HG03139 (cell line): ENCODE measurements around the gene NIPBL.

Experiments used
- ATAC-seq: cut with Tn5 transposase; IDR thresholded peaks from one replicate; pipeline ENCODE4 v1.9.1; 2021; ENCODE audit not compliant: unreplicated experiment

Gene NIPBL

DNA sequence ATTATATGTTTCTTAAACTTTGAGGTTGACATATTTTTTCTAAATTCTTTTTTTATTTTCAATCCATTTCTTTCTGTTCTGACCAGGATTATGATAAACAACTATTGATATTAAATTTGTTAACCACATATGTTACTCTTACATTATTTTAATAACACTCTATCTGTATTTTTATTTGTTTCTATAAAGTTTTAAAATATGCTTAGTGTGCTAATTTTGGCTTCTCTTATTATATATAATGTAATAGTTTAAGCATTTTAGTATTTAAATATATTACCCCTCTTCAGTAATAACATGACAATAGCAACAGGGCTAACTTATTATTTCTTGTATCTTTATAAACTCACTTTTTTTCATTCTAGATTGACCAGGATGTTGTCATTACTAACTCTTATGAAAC is 137.8 kb downstream of the NIPBL start:
- ATAC-seq = no peak

DNA sequence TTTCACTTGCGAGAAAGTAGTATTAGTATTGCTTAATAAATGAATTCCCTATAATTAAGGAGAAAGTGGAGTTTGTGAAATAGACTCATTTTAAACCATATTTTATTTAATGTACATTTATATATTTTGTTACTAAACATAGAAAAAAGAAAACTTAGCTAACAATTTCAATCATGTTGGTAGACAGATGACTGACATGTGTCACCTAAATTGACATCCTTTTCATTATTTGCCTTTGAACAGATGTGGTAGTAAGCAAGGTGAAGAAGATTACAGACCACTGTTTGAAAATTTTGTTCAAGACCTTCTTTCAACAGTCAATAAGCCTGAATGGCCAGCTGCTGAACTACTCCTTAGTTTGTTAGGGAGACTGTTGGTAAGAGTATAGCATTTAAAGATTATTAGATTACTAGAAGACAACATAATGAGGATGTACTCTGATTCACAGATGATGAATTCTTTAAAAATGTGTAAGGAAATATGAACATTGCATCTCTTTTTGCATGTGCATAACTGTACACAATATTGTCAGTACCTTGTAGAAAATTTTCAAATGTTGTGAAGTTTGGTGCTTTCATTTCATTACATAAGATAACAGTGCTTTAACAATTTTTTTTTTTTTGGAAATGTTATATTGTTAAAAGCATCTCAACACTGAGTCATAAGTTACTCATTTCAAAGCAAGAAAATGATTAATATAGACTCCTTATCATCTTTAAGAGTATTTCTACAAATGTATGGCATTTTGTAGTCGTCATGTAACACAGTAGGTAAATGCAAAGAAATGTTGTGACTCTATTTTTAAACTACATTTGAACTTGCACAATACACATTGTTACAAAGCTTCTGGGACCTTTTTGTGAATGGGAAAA is 139.5 kb downstream of the NIPBL start:
- ATAC-seq = no peak

DNA sequence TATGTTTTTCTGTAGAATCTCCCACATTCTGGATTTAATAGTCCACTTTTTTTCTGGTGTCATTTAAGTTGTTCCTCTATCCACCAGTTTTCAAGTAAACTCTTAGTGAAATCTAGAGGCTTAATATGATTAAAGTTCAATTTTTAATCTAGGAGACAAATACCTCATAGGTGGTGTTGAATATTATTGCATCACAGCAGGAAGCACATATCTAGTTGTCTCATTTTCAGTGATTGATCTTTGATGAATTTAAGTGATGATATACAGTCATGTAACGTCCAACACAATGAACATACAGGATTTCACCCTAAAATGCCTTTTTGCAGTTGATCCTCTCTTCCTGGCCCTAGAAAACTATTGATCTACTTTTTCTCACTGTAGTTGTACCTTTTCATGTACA is 152.3 kb downstream of the NIPBL start:
- ATAC-seq = no peak

DNA sequence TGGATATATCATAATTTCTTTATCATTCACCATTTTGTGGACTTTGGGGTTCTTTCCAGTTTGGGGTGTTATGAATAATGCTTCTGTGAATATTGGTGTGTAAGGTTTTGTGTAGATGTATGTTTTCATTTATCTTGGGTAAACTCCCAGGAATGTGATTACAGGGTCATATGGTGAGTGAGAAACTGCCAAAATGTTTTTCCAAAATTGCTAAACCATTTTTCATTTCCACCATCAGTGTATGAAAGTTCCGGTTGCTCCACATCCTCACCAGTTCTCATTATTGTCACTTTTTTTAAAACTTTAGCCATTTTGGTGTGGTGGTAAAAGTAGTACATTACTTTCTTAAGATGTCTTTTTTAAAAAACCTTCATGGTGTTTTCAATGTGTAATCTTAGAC is 152.9 kb downstream of the NIPBL start:
- no peak for ATAC-seq

DNA sequence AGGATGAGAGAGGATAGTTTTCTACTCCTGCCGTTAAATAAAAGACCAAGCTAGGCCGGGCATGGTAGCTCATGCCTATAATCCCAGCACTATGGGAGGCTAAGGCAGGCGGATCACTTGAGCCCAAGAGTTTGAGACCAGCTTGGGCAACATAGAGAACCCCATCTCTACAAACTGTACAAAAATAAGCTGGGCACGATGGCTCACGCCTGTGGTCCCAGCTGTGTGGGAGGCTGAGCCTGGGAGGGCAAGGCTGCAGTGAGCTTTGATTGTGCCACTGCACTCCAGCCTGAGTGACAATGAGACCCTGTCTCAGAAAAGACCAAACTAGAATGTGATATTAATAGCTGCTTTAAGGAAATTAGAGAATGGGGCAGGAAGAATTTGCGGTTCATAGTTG is 158.4 kb downstream of the NIPBL start:
- no peak for ATAC-seq

DNA sequence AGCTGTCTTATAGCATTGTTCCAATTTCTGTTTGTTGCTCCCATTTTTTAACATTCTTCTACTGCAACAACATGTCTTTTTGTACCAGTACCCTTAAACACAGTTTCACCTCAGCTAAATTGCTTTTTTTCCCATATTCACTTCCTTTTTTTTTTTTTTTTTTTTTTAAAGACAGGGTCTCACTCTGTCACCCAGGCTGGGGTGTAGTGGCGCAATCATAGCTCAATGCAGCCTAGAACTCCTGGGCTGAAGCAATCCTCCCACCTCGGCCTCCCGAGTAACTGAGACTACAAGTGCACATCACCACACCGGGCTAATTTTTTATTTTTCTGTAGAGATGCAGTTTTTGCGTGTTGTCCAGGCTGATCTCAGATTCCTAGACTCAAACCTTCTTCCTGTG is 161.3 kb downstream of the NIPBL start:
- no peak for ATAC-seq

DNA sequence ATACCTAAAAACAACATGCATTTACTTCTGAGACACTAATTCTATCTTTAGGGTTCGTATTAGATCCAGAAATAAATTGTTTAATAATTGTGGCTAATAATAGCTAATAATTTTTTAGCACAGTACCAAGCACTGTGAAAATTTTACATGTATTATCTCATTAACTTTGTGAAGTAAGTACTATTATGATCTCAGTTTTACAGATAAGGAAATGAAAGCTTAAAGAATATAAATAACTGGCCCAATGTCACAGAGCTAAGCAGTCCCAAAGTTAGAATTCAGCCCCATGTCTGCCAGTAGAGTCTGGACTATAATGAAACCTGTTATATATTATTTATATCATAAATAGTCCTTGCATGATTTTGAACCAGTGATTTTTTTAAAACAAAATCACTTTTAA is 163.3 kb downstream of the NIPBL start:
- ATAC-seq = no peak

DNA sequence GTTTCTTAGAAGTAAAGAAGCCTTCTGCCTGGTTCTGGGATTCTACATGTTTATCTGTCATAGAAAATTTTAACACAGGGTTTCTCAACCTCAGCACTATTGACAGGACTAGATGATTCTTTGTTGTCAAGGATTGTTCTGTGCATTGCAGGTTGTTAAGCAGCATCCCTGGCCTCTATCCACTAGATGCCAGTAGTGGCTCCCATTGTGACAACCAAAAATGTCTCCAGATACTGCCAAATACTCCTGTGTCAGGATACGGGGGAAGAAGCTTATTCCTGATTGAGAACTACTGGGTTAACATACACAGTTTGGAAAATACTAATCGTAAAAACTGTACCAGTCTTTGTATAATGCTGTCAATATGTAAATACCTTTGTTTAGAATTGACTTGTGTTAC is 167.1 kb downstream of the NIPBL start:
- ATAC-seq = no peak

DNA sequence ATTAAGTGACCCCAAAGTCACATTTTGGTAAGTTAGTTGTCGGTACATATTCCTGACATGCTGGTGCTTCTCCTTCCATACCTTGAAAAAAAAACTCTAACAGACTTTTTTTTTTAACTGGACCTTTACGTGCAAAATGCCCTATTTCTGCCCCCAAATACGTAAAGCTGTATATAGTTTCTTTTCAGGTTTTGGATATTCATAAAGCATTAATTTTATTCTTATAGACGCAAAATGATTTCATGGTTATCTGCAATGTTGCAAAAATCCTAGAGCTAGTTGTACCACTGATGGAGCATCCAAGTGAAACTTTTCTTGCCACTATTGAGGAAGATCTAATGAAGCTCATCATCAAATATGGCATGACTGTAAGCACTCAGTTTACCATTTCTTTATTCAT is 167.6 kb downstream of the NIPBL start:
- ATAC-seq = no peak

DNA sequence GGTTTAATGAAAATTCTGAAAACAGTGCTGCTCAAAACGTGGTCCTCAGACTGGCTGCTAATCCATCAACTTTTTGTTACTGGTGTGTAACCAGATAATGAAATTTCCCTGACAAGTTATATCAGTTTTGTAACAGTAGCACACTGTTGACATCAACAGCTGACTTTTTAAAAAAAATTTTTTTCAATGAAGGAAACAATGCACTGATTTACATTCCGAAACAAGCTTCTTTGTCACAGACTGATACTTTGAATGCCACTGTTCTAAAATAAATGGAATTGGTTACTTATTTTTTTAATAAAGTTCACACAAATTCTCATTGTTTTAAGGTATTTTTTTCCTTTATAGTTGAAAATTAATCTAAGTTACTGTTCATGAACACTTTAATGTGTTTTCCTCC is 169.1 kb downstream of the NIPBL start:
- no peak for ATAC-seq

DNA sequence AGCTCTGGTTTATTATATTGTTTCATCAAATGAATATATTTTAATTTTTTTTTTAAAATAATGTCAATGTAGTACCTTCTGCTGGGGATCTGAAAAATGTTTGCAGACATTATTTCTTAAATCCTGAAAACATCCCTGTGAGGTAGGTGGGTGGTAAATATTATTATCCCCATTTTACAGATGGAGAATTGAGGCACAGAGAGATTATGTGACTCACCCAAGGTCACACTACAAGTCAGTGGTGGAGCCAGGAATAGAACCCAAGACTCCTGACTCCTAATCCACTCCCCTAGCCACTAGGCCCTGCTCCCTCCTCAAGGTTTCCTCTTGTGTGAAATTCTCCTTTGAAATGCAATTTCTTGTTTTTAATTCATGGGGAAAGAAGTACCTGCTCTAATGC is 171.4 kb downstream of the NIPBL start:
- no peak for ATAC-seq

DNA sequence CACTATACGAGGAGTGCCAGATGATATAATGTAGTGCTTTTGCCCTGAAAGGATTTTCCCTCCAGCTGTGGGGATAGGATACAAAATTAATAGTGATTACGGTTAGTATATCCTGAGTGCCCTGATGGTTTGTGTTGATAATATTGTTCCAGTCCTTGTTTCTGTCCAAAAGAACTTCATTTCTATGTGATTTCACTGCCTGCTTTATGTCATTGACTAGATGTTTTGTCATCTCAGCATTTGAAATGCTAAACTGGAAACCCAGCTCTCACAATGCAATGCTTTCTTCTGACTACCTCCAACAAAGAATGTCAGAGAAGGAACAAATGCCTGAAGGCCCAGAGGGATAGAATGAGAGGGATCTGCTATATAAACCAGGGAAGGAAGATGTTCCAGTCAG is 177.8 kb downstream of the NIPBL start:
- no peak for ATAC-seq

DNA sequence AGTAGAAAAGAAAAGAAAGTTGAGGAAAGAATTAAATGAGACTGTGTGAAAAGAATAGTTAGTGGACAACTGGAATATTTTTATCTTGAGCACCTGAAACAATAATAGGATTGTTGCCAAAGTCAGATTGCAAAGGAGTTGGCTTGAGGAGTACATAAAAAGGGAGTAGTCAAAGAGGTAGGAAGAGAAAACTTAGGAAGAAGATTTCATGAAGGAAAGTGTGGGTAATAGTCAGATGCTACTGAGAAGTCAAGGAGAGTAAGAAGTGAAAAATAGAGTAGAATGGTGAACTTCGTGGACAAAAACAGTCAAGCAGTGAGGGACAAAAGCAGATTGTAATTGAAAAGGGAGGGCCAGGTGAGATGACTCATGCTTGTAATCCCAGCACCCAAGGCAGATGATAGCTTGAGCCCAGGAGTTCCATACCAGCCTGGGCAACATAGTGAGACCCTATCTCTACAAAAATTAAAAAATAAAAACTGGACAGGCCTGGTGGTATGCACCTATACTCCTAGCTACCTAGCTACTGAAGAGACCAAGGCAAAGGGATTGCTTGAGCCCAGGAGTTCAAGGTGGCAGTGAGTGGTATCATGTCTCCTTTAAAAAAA is 178.9 kb downstream of the NIPBL start:
- no peak for ATAC-seq

DNA sequence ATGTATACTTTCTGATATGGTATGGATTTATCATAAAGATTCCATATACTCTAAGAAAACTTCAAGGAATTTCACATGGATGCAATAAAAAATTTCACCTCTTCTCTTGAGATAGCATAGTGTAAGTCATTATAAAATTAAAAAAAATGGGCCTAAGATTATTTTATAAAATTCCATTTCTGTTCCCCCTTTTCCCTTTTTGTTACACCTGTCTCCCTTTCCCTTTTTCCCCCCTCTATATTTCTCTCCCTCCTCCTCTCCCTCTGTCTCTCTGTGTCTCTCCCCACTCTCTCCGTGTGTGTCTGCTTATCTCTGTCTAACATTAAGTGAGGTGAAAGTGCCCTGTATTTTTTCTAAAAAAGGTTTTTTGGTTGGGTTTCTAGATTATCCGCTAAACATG is 180.2 kb downstream of the NIPBL start:
- ATAC-seq = no peak

DNA sequence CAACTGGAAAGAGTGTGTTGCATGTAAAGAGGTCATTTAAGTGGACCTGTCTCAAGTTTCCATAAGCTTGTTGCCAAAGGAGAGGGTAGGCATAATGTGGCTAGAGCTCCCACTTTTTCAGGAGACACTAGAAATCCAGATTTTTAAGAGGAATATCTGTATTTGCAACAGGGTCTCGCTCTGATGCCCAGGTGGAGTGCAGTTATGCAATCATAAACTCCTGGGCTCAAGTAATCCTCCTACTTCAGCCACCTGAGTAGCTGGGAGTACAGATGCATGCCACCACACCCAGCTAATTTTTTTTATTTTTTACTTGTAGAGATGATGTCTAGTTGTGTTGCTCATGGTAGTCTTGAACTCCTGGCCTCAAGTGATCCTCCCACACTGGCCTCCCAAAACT is 183.5 kb downstream of the NIPBL start:
- no peak for ATAC-seq

DNA sequence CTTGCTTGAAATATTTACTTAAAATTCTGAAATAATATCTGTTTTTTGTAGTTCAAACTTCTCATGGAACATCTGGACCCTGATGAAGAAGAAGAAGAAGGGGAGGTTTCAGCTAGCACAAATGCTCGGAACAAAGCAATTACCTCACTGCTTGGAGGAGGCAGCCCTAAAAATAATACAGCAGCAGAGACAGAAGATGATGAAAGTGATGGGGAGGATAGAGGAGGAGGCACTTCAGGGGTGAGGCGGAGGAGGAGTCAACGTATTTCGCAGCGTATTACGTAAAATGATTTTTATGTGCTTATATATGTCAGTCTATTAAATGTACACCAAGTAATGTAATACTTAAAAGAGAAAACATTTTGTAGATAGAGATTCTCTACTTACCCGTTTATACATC is 187.2 kb downstream of the NIPBL start:
- ATAC-seq = no peak

DNA sequence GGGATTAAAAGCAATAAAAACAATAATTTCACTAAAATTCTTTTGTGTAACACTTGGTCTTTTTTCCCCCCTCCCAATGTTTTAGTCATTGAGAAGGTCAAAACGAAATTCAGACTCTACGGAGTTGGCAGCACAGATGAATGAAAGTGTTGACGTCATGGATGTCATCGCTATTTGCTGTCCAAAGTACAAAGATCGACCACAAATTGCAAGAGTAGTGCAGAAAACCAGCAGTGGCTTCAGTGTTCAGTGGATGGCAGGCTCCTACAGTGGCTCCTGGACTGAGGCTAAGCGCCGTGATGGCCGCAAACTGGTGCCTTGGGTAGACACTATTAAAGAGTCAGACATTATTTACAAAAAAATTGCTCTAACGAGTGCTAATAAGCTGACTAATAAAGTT is 187.9 kb downstream of the NIPBL start:
- ATAC-seq = no peak

DNA sequence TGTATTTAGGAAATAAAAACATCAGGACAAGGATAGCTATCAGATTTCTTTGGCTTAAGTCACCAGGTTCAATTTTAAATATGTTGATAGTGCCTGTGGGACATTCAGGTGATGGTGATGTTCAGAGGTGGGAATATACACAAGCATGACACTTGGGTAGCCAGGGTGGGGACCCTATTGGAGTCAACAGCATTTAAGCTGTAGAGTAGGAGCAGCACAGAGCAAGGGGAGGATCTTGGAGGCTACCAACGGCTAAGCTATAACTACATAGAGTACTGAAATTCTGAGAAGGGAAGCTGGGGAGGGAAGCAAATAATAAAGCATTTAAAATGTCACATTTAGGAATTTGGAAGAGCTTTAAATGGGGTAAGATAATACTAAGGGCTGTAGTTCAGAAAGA is 194.9 kb downstream of the NIPBL start:
- ATAC-seq = no peak

DNA sequence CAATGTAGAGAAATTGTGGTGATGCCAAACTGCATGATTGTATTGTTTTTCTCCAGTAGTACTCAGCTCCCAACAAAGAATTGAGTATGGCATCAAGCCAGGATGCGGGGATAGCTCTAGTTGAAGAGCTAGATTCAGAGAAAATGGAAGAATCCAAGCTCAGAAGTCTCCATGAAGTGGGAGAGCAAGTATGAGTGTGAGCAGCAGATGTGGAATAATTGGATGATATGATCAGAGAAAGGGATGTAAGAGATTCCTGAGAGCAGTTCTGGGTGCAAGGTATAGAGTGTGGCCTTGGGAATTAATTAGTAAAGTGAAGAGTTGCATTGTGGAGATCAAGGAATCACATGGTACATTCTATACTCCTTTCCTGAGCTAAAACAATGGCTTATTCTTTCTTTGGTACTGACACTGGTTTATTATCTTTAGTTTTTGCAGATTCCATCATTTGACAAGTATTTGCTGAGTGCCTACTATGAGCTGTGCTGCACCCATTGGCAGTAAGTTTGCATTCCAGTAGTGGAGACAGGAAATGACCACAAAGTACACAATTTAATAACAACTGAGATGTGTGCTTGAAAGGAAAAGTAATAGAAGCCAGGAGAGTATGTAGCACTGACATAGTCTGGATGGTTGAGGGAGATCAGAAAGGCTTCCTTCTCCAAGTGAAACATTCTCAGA is 195.5 kb downstream of the NIPBL start:
- no peak for ATAC-seq

DNA sequence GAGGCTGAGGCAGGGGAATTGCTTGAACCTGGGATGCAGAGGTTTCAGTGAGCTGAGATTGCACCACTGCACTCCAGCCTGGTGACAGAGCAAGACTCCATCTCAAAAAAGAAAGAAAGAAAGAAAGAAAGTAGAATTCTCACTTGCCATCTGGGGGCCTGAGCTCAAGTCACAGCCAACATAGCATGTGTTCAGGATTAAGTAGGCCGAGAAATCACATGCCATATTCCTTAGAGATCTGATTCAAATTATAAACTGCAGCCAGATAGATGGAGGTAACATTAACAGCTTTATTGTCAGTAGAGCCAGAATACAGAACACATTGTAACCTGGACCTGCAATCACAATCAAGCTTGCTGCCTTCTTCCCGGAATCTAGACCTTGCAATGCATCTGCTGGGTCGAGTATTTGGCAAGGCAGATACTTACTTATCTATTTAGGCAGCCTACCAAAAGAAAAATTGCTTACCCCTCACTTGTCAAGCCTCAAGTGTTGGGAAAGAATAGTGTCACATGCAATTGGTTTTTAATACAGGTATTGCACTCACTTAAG is 198.9 kb downstream of the NIPBL start:
- ATAC-seq = no peak

DNA sequence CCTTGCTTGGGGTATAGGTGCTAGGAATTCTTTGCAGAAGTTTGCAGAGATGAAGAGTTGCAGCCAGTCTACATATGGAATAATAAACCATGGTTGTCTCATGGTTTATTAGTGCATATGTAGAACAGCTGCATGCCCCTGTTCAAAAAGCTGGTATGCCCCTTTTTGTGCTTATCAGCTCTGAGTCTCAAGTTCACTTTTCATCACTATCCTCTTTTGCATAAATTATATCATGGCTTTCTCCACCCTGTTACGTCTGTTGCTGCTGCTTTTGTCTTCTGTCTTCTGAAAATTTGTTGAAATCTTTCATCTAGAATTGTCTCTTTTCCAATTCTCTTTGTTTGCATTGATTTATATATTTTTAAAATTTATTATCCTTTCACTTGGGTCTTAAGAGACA is 200.6 kb downstream of the NIPBL start:
- no peak for ATAC-seq

DNA sequence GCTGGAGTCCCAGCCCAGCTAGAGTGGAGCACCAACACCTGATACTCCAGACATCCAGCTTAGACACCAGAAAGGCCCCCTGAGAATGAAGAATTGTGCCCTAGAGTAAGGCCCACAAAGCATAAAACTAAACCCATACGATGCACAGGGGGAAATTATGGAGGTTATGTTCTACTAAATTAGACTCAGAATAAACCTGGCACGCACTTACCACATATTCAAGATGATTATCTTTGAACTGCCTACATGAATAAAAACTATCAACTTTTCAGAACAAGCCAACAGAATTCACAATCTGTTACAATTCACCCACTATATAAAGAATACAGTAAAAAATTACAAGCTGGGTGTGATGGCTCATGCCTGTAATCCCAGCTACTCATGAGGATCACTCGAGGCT is 204.1 kb downstream of the NIPBL start:
- no peak for ATAC-seq
